ENCODE measurements around the gene RAI1. TPM values are rescaled to one million over a fixed set of nuclear protein-coding genes. Genes with fewer than 3 reads are reported as not detected.
"Not testable (repeated sequence)": the region's sequence is repeated elsewhere in the genome, so short reads cannot be mapped to it uniquely, and the experiment has no call there.

Gene RAI1
- total RNA-seq, 1 experiment from 2014 or later, result 2.8 TPM

DNA sequence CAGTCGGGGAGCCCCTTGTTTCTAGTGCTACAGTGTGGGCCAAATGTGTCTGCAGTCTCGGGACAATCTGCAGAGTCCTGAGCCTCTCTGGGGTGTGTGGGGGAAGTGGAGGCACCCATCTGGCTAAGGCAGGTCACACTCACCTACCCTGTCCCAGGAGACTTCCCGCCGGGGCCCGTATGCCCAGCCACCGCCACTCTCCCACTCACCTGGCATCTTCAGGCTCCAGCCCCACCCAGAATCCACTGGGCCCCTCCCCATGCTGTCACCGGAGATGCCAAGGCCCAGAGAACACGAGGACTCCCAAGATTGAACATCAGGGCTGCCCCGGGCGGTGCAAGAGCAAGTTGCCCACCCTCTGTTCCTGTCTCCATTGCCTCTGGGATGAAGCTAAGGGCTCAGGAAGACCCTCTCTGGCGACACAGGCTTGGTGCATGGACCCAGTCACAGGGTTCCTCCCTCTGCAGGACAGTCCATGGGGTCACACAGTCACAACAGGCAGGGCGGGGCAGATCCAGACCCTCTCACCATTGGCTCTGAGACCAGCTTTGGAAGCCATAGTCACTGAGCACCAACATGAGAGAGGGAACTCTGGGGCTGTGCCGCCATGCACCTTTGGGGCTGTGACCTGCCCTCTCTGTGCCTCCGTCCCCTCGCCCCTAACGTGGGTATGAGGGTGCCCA lies 117.5 kb downstream of the RAI1 start:
- no peak for DNase-seq (ENCODE audit: low read depth)

DNA sequence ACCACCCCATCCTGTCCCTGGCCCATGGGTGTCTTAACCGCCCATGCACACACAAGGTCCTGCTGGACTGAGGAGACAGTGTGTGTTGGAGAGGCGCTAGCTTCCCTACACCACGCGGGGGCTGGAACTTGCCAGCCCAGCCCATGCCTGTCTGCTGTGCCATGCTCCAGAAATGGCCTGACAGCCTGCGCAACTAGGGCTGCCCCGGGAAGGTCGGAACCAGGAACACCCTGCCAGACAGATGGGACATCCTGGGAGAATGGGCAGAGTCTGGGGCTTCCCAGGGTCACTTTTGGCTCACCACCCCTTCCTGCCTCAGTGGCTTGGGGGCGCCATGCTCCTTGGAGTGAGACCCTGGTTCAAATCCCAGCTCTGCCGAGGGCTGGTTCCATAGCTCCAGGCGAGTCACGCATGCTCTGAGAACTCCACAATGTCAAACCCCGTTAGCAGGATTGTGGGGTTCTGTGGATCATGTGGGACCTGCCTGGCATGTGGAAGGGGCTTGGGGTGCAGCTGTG lies 119.3 kb downstream of the RAI1 start:
- no peak for DNase-seq (ENCODE audit: low read depth)

- DNase-seq (ENCODE audit: low read depth), result no peak
Observed at GRCh38 chr17:17801800-17802481, 120.7 kb downstream of the RAI1 start.

GRCh38 chr17:17804007-17804406 lies 122.7 kb downstream of the RAI1 start:
- no peak for DNase-seq (ENCODE audit: low read depth)

DNA sequence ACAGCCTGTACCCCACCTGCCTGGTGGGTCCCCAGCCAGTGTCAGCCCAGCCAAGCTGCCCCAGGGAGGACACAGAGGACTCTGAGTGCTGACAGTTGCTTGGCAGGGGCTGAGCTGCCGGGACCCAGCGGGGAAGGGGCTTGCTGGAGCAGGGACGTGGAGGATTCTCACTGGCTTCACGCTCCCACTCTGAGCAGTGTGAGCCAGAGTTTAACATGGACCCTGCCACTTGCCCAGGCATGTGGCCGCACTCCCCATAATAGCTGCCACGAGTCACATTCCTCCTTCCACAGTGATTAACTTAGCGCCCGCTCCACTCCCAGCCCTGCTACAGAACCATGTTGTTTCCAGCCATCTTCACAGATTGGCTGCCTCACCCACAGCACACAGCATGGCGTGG lies 124.3 kb downstream of the RAI1 start:
- no peak for DNase-seq (ENCODE audit: low read depth)

GRCh38 chr17:17806035-17806434 lies 124.8 kb downstream of the RAI1 start:
- DNase-seq (ENCODE audit: low read depth), result no peak

DNA sequence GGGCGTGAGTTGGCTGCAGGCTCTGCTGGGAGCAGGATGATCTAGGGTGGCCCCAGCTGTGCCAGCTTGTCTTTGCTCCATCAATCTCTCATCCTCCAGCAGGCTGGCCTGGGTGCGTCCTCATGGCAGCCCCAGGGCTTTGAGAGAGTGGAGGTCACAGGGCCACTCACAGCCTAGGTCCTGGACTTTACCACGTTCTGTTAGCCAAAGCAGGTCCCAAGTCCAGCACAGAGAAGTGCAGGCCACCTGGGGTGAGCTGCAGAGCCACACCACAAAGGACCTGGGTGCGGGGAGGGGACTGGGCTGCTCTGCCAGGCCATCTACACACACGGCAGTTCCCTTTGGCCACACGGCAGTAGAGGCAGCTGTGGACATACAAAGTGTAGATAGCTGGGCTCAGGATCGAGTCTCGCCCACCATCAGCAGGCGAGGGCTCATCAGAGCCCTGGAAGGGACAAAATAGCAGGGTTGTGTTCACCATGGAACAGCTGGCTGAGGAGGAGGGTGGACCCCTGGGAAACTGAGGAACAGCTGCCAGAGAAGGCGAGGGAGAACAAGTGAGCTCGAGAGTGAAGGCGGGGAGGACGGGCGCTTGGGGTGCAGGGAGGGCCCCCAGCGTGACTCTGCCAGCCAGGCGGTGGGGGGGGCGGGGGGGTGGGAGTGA lies 125.5 kb downstream of the RAI1 start:
- DNase-seq (ENCODE audit: low read depth), result no peak

GRCh38 chr17:17807440-17807839 lies 126.2 kb downstream of the RAI1 start:
- DNase-seq (ENCODE audit: low read depth), result no peak

GRCh38 chr17:17808200-17808599 lies 126.9 kb downstream of the RAI1 start:
- DNase-seq (ENCODE audit: low read depth), result not testable (repeated sequence)

- DNase-seq (ENCODE audit: low read depth), result no peak
Observed at GRCh38 chr17:17808706-17809432, 127.6 kb downstream of the RAI1 start.

- no peak for DNase-seq (ENCODE audit: low read depth)
Observed at GRCh38 chr17:17809531-17810083, 128.3 kb downstream of the RAI1 start.

GRCh38 chr17:17810084-17810894 lies 129.0 kb downstream of the RAI1 start:
- DNase-seq (ENCODE audit: low read depth), result no peak

DNA sequence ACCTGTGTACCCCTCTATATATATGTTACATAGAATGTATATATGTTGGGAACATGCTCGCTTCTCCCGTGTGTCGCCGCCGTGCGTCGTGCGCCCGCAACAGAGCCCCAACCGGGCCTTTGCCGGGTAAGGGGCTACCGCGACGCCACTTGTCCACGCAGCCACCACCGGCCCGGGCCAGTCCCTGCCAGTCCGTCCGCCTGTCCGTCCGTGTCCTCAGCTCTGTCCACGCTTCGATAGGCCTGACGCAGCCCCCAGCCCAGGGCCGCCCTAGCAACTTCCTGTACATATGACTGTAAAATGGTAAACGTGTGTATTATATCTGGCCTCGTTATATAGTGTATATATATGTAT lies 129.6 kb downstream of the RAI1 start:
- DNase-seq (ENCODE audit: low read depth), result no peak

DNA sequence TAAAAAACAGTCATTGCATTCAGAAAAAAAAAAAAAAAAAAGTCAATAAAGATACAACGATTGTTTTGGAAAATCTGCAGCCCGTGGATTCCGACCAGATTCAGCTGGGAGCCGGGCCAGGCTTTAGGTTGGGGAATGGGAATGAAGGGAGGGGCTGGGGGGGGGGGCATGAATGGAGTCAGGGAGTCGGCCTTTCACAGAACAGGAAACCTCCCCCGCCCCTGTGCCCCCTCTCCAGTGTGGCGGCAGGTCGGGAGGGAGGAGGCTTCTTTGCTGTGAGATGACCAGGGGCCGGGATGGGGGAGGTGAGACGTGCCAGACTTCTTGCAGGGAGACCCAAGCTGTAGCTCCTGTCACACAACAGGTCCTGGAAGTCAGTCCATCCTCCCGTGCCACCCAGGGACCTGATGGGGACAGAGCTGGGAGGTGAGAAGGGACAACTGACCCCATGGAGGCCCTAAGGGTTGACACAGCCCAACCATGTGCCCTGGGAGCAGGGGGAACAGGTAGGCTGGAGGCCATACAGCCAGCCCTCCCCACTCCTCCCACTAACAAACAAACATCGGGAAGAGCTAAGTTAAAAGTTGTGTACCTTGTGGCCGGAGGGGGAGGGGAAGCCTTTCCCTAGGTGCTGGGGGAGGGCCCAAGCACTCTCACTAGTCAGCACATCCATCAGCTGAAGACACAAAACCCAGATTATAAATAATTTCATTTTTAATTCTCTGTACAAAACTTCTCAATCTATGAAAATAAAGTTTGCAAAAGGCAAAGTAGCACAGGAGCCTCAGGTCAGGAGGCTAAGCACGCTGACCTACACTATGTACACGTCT lies 130.3 kb downstream of the RAI1 start:
- no peak for DNase-seq (ENCODE audit: low read depth)

GRCh38 chr17:17812211-17813054 lies 131.2 kb downstream of the RAI1 start:
- no peak for DNase-seq (ENCODE audit: low read depth)

DNA sequence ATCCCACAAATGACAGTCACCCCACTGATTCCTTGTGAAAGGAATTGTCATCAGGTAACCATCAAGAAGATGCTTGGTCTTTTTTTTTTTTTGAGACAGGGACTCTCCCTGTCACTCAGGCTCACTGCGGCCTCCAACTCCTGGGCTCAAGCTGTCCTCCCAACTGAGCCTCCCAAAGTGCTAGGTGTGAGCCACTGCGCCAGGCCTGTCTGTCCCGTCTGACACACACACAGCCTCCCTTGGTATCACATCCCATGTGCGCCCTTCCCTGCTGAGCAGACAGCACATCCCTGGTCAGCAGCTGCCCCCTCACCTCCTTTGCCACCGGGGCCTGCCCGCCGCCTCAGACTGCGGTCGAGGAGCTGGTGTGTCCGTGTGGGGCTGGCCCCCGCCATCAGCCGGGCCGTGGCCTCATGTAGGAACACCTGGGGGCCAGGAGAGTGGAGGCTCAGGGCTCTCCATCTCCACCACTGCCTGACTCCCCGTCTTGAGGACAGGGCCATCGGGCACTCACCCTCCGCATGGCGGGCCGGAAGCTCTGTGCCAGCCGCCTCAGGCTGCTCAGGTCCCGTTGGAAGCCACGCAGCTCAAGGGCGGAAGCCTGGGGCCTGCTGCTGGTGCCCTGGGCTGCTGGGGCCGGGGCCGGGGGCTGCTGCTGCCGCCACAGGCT lies 131.9 kb downstream of the RAI1 start:
- no peak for DNase-seq (ENCODE audit: low read depth)

GRCh38 chr17:17813725-17814095 lies 132.5 kb downstream of the RAI1 start:
- no peak for DNase-seq (ENCODE audit: low read depth)

DNA sequence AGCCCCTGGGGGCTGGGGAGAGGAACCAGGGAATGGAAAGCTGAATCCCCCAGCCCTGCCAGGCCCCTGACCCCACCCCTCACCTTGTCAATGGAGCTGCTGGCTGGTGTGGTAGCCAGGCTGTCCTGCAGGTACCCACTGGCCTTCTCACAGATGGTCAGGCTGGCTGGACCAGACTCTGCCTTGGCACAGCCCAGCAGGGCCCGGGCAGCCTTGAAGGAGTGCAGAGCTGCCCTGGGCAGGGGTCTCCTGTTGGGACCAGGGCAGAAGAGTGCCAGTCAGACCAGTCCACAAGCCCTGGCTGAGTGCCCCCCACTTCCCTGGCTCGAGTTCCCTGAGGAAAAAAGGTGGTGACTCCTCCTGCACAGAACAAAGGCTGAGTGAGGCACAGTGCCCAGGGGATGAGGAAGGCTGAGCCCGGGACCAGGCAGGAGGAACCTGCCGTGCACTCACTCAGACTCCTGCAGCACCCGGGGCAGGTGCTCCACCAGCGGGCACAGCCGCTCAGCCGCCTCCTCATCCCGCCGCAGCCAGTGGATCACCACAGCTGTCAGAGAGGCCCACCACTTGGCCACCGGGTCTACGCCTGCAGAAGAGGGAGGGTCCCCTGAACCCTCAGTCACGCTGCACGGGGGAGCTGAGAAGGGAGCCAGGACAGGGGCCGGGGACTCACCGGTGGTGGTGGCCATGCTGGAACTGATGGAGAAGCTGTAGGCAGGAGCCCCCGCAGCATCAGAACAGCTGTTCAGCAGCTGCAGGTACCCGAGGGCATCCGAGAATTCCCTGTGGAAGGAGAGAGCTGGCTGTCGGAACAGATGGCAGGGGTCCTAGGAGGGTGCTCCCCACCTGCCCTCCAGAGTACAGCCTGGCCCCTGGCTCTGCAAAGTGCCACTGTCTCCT lies 133.2 kb downstream of the RAI1 start:
- DNase-seq (ENCODE audit: low read depth), result no peak
